ENCODE results near the gene RAB39A.

- no peak for TF ChIP-seq POLR2AphosphoS5 (IDR thresholded peaks at IDR 0.05; ENCODE audit: low read depth, low read length)
- no peak for TF ChIP-seq POLR2A (IDR thresholded peaks at IDR 0.05; ENCODE audit: low read depth, low read length)
Measured at GRCh38 chr11:107963091-107963490, 34.8 kb downstream of the RAB39A start.

All from GM12892 (cell line).